SJCRH30 (cell line): ENCODE data around the gene RCAN2. TPM values are rescaled to one million over a fixed set of nuclear protein-coding genes. Genes with fewer than 3 reads are reported as not detected.

Experiments used
- DNase-seq, 2 experiments: peaks; one replicate each; pipeline ENCODE4 v3.0.0-alpha.2; 2015 to 2020
- H3K27ac ChIP-seq: fragments of 250-450 bp; sonication (Bioruptor Pico); 2 replicates; pipeline ENCODE4 v1.5.1; 2020; ENCODE audit warnings: mild to moderate bottlenecking, moderate library complexity
- H3K27me3 ChIP-seq: fragments of 250-450 bp; sonication (Bioruptor Pico); 2 replicates; pipeline ENCODE4 v1.5.1; 2020; ENCODE audit warnings: mild to moderate bottlenecking, moderate library complexity
- H3K36me3 ChIP-seq: fragments of 250-450 bp; sonication (Bioruptor Pico); 2 replicates; pipeline ENCODE4 v1.5.1; 2020; ENCODE audit warnings: mild to moderate bottlenecking, moderate library complexity
- H3K4me1 ChIP-seq: fragments of 250-450 bp; sonication (Bioruptor Pico); 2 replicates; pipeline ENCODE4 v1.5.1; 2020; ENCODE audit warnings: mild to moderate bottlenecking, moderate library complexity
- H3K4me3 ChIP-seq: fragments of 250-450 bp; sonication (Bioruptor Pico); 2 replicates; pipeline ENCODE4 v1.5.1; 2020; ENCODE audit warnings: mild to moderate bottlenecking, moderate library complexity
- H3K9me3 ChIP-seq: fragments of 250-450 bp; sonication (Bioruptor Pico); replicated peaks from 2 replicates; pipeline ENCODE4 v1.5.1; 2020; ENCODE audit warnings: mild to moderate bottlenecking, moderate library complexity
- total RNA-seq: library from RNA; depleted of rRNA; stranded (reverse); fragments of >200 nt; shearing (Covaris generic); gene quantifications from 2 replicates; pipeline ENCODE4 v1.2.3, GENCODE V29; 2014

Gene RCAN2
- total RNA-seq, 1 experiment from 2014 or later: 0.20 TPM

GRCh38 chr6:46296586-46296985 is 194.7 kb downstream of the RCAN2 start:
- Histone ChIP-seq H3K4me3 (no peak overlapping the region), H3K36me3 (no peaks in the 10 kb centered on the region), H3K27me3 (no peaks in the 10 kb centered on the region), H3K4me1 (no peaks in the 10 kb centered on the region), H3K27ac (no peak overlapping the region), H3K9me3 (no peaks in the 10 kb centered on the region)
- DNase-seq: no peak

GRCh38 chr6:46293641-46294316 is 197.5 kb downstream of the RCAN2 start:
- no peak for DNase-seq

GRCh38 chr6:46291880-46292279 is 199.4 kb downstream of the RCAN2 start:
- Histone ChIP-seq H3K4me1 (no peaks in the 10 kb centered on the region), H3K36me3 (no peaks in the 10 kb centered on the region), H3K27me3 (no peaks in the 10 kb centered on the region), H3K4me3 (no peak overlapping the region), H3K27ac (no peak overlapping the region), H3K9me3 (no peaks in the 10 kb centered on the region)
- no peak for DNase-seq

More at GRCh38 chr6:46293641-46294316, 197.5 kb downstream of the RCAN2 start:
- H3K9me3 ChIP-seq: no peaks in the 10 kb centered on the region
- H3K36me3 ChIP-seq: no peaks in the 10 kb centered on the region
- H3K4me3 ChIP-seq: no peak overlapping the region
- no peak overlapping the region for H3K27ac ChIP-seq
- H3K4me1 ChIP-seq: no peaks in the 10 kb centered on the region
- no peaks in the 10 kb centered on the region for H3K27me3 ChIP-seq

GRCh38 chr6:46291275-46291633 is 200.0 kb downstream of the RCAN2 start:
- DNase-seq: no peak
- Histone ChIP-seq H3K9me3 (no peaks in the 10 kb centered on the region), H3K36me3 (no peaks in the 10 kb centered on the region), H3K4me1 (no peaks in the 10 kb centered on the region), H3K4me3 (no peak overlapping the region), H3K27ac (no peak overlapping the region), H3K27me3 (no peaks in the 10 kb centered on the region)

GRCh38 chr6:46290421-46291274 is 200.6 kb downstream of the RCAN2 start:
- Histone ChIP-seq H3K27me3 (no peaks in the 10 kb centered on the region), H3K9me3 (no peaks in the 10 kb centered on the region), H3K4me1 (no peaks in the 10 kb centered on the region), H3K27ac (no peak overlapping the region), H3K4me3 (no peak overlapping the region), H3K36me3 (no peaks in the 10 kb centered on the region)
- DNase-seq: no peak

GRCh38 chr6:46289898-46290297 is 201.4 kb downstream of the RCAN2 start:
- H3K36me3 ChIP-seq: no peaks in the 10 kb centered on the region
- no peak overlapping the region for H3K4me3 ChIP-seq
- H3K27ac ChIP-seq: no peak overlapping the region
- no peaks in the 10 kb centered on the region for H3K27me3 ChIP-seq
- no peak for DNase-seq
- no peaks in the 10 kb centered on the region for H3K9me3 ChIP-seq
- H3K4me1 ChIP-seq: no peaks in the 10 kb centered on the region

- Histone ChIP-seq H3K4me3 (no peak overlapping the region), H3K36me3 (no peaks in the 10 kb centered on the region), H3K27me3 (no peaks in the 10 kb centered on the region), H3K4me1 (no peaks in the 10 kb centered on the region), H3K27ac (no peak overlapping the region), H3K9me3 (no peaks in the 10 kb centered on the region)
- no peak for DNase-seq
These were observed 202.4 kb downstream of the RCAN2 start for GRCh38 chr6:46288835-46289234.

GRCh38 chr6:46287681-46288080 is 203.6 kb downstream of the RCAN2 start:
- Histone ChIP-seq H3K27me3 (no peaks in the 10 kb centered on the region), H3K36me3 (no peaks in the 10 kb centered on the region), H3K27ac (no peak overlapping the region), H3K4me1 (no peaks in the 10 kb centered on the region), H3K9me3 (no peaks in the 10 kb centered on the region), H3K4me3 (no peak overlapping the region)
- DNase-seq: no peak

GRCh38 chr6:46287043-46287442 is 204.2 kb downstream of the RCAN2 start:
- Histone ChIP-seq H3K4me3 (no peak overlapping the region), H3K4me1 (no peaks in the 10 kb centered on the region), H3K9me3 (no peaks in the 10 kb centered on the region), H3K27me3 (no peaks in the 10 kb centered on the region), H3K27ac (no peak overlapping the region), H3K36me3 (no peaks in the 10 kb centered on the region)
- DNase-seq: no peak

GRCh38 chr6:46284475-46284874 is 206.8 kb downstream of the RCAN2 start:
- H3K4me3 ChIP-seq: no peak overlapping the region
- H3K27ac ChIP-seq: no peak overlapping the region
- no peaks in the 10 kb centered on the region for H3K9me3 ChIP-seq
- no peaks in the 10 kb centered on the region for H3K27me3 ChIP-seq
- no peaks in the 10 kb centered on the region for H3K36me3 ChIP-seq
- peaks cover 4% of the 10 kb centered on the region; the same call in 1 of the 2 replicates for H3K4me1 ChIP-seq
- no peak for DNase-seq

- H3K4me3 ChIP-seq: no peak overlapping the region
- H3K36me3 ChIP-seq: no peaks in the 10 kb centered on the region
- H3K27me3 ChIP-seq: no peaks in the 10 kb centered on the region
- peak; percentile 14 to 40 for DNase-seq
- H3K9me3 ChIP-seq: no peaks in the 10 kb centered on the region
- peaks cover 4% of the 10 kb centered on the region; the same call in 1 of the 2 replicates for H3K4me1 ChIP-seq
- H3K27ac ChIP-seq: no peak overlapping the region; the same call in 1 of the 2 replicates
These were observed 210.1 kb downstream of the RCAN2 start for GRCh38 chr6:46281110-46281509.

- DNase-seq: no peak
- Histone ChIP-seq H3K27me3 (no peaks in the 10 kb centered on the region), H3K27ac (no peak overlapping the region), H3K9me3 (no peaks in the 10 kb centered on the region), H3K4me3 (no peak overlapping the region), H3K36me3 (no peaks in the 10 kb centered on the region), H3K4me1 (peaks cover 4% of the 10 kb centered on the region; the same call in 1 of the 2 replicates)
These were observed 211.4 kb downstream of the RCAN2 start for GRCh38 chr6:46279874-46280273.

GRCh38 chr6:46276576-46277142 is 214.6 kb downstream of the RCAN2 start:
- Histone ChIP-seq H3K27me3 (no peaks in the 10 kb centered on the region), H3K4me3 (no peak overlapping the region), H3K9me3 (no peaks in the 10 kb centered on the region), H3K36me3 (no peaks in the 10 kb centered on the region), H3K4me1 (peaks cover 4% of the 10 kb centered on the region; the same call in 1 of the 2 replicates), H3K27ac (no peak overlapping the region)
- DNase-seq: no peak

GRCh38 chr6:46274502-46274901 is 216.7 kb downstream of the RCAN2 start:
- H3K4me3 ChIP-seq: no peak overlapping the region
- H3K4me1 ChIP-seq: no peaks in the 10 kb centered on the region
- H3K9me3 ChIP-seq: no peaks in the 10 kb centered on the region
- no peaks in the 10 kb centered on the region for H3K36me3 ChIP-seq
- no peak overlapping the region for H3K27ac ChIP-seq
- no peak for DNase-seq
- H3K27me3 ChIP-seq: no peaks in the 10 kb centered on the region

- no peaks in the 10 kb centered on the region for H3K36me3 ChIP-seq
- no peak overlapping the region for H3K27ac ChIP-seq
- H3K4me1 ChIP-seq: no peaks in the 10 kb centered on the region
- H3K27me3 ChIP-seq: no peaks in the 10 kb centered on the region
- no peak for DNase-seq
- no peak overlapping the region for H3K4me3 ChIP-seq
- no peaks in the 10 kb centered on the region for H3K9me3 ChIP-seq
These were observed 217.3 kb downstream of the RCAN2 start for GRCh38 chr6:46273911-46274310.
